AG10803 (cell line): Measurements from ENCODE around the gene LSS.

Experiments used
- DNase-seq: peaks from one replicate; pipeline ENCODE4 v3.0.0; 2010; ENCODE audit warnings: low read depth
- H3K4me3 ChIP-seq: 2 replicates; pipeline ENCODE4 v1.5.1; 2011; ENCODE audit warnings: mild to moderate bottlenecking, low read length, control low read depth
- TF ChIP-seq, protein P1 (sequence below): conservative IDR thresholded peaks from 2 replicates; pipeline ENCODE4 v1.5.1; 2011; ENCODE audit warnings: mild to moderate bottlenecking, low read length, control low read depth, inconsistent platforms

The LSS gene

DNA sequence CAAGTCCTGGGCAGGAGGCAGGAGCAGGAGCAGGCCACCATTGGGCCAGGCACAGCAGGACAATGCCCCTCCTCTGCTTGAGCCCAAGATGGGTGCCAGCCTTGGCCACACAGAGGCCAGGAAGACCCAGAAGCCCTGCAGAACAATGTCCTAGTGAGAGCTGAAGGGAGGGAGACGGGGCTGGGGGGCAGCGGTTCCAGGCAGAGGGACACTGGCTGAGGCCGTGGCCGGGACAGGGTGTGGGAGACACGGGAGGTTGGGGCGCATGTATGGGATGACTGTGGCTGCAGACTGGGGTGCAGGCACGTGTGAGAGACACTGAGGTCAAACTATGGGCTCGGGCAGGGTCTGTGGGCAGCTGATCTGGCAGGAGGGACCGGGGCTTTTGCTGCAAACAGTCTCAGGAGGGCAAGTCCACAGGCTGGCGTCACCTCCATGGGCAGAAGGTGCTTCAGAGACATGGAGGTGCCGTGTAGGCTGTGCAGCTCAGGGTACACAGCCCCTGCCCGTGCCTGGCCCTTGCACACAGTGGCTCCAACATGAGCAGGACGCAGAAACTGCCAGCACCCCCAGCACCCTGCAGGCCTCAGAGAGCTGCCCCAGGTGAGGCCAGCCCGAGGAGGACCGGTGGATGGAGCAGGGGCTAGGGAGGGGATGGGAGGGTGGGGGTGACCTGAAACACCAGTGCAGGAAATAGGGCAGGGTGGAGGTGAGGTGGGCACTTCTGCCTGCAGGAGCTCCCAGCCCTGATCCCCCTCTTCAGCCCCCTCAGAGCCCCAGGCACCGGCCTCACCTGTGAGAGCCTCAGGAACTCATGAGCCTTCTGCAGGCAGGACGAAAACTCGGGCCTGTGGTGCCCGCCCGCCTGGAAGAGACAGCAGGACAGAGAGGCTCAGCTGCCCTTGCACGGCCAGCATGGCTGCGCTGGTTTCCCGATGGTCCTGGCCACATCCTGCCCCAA, 19.5 kb downstream of the LSS start:
- no peak for DNase-seq
- H3K4me3 ChIP-seq = no peak overlapping the region
- TF ChIP-seq, protein P1, sequence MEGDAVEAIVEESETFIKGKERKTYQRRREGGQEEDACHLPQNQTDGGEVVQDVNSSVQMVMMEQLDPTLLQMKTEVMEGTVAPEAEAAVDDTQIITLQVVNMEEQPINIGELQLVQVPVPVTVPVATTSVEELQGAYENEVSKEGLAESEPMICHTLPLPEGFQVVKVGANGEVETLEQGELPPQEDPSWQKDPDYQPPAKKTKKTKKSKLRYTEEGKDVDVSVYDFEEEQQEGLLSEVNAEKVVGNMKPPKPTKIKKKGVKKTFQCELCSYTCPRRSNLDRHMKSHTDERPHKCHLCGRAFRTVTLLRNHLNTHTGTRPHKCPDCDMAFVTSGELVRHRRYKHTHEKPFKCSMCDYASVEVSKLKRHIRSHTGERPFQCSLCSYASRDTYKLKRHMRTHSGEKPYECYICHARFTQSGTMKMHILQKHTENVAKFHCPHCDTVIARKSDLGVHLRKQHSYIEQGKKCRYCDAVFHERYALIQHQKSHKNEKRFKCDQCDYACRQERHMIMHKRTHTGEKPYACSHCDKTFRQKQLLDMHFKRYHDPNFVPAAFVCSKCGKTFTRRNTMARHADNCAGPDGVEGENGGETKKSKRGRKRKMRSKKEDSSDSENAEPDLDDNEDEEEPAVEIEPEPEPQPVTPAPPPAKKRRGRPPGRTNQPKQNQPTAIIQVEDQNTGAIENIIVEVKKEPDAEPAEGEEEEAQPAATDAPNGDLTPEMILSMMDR = no peak

DNA sequence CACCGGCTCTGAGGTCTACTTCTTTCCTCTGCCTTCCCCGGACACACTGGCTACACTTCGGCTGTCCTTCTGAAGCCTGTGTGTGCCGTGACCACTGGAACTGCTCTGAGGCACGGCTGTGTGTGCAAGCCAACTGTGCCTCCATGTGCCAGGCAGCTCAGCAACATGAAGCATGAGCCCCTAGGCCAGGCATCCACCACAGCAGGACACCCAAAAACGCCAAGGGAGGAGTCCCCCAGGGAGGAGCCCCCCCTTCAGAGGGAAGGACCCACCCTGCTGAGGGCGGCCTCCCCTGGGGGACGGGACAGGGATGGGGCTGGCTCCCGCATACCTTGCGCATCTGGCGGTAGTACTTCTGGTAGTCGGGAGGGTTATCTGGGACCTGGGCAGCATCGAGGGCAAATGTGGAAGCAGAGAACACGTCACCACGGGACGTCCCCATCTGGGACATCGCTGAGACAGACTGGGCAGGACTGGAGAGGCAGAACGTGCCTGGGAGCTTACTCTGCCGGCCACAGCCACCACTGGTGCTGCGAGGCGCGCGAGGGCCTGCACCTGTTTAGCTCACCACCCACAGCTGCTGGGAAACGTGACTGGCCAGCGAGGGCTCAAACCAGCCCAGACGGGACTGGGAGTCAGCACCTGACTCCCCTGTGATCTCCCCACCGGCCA, 20.5 kb downstream of the LSS start:
- no peak overlapping the region for H3K4me3 ChIP-seq
- TF ChIP-seq, protein P1 = no peak
- DNase-seq = no peak

DNA sequence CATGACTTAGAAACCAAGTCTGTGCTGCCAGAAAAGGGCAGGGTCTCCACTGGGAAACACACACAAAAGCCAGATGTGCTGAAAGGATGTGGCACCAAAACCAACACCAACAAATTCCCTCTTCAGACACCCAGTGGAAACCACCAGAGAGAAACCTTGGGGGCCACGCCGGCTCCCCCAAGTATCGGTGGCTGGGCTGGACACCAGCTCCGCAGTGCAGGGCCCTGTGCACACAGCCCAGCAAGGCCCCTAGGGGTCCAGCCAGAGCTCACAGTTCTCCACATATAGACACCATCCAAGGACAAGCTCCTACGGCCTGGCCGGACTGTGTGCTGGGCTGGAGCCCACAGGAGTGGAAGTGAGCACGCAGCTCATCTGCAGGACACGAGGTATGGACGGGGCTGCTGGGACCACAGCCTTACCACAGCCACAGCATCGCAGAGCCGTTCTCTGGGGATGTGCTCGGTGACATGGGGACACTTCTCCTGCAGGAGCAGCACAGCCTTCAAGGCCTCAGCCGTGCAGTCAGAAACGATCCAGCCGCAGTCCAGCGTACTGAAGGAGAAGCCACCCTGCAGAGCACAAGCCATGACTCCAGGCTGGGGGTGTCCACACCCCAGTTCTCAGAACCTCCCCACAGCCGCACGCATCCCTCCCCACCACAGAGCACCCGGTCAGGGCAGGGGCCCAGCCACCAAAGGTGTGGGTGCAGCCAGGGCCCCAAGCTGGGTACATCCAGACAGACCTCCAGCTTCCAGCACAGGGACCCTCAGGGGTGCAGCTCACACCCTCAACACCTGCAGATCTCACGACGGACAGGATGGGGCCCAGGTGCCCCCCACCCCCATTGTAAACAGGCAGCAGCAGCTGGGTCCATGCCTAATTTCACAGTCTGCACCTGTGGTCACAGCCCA, 21.3 kb downstream of the LSS start:
- DNase-seq = no peak
- TF ChIP-seq, protein P1 = no peak
- H3K4me3 ChIP-seq = no peak overlapping the region

DNA sequence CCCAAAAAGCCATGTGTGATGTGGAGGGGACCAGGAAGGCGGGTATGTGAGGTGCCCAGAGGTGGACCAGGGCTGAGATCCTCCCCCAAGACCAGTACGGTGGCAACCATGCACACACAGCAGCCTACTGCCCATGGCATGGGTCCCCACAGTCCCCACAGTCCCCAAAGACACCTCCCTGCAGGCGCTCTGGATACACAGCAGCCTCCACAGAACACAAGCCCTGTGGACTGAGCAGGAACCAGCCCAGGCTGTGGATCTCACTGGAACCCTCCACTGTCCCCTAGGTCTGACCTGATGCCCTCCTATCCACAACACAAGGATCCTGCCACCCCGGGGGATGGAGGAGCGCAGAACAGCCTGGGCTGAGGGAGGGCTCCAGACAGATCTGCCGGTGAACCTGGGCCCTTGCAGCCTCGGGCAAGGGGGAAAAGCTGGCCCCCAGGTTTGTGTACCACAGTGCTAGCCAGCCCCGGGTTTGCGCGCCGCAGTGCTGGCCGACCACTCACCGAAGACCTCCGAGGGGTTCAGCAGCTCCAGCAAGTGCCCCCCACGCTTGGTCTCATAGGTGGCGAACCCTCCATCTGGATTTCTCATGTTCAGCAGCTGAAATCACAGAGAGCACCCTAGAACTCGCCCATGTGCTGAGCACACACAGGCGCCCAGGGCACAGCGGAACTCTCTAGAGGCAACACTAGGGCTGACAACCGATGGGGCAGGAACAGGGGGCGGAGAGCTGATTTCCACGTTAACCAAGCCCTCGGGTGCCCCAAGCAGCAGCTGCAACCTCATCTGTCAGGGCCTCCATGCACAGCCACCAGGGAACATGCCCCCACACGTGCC, 22.2 kb downstream of the LSS start:
- no peak overlapping the region for H3K4me3 ChIP-seq
- no peak for DNase-seq
- TF ChIP-seq, protein P1 = no peak

DNA sequence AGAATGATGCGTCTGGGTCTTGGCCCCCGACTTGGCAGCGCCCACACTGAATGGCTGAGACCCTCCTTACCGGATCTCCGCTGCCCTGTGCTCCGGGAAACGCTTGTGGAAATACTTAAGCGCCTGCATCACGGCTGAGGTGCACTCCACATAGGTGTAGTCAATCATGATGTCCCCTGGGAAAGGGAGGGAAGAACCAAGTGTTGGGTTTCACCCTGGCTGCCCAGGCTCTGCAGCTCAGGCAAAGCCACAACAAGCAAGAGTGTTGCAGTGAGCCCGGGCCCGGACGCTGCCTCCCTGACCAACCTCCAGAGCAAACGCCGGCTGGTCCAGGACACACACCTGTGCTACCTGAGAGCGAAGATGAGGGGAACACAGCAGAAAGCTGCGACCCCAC, 22.8 kb downstream of the LSS start:
- no peak overlapping the region for H3K4me3 ChIP-seq
- TF ChIP-seq, protein P1 = no peak
- DNase-seq = no peak

DNA sequence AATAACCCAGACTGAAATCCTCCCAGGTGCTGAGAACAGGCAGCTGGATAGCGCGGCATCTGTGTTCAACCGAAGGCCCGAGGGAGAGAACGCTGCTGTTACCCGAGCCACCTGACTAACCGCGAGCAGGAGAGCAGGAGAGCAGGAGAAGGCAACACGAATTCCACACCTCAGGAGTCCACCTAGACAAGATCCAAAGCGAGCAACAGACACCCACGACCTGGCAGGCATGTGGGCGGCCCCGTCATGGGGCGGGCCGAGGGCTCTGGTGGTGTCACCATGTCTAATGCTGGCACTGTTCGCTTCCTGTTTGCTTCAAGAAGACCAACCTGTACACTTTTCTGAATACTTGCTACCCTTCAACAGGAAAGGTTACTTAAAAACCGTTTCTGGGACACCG, 23.4 kb downstream of the LSS start:
- no peak for DNase-seq
- H3K4me3 ChIP-seq = no peak overlapping the region
- TF ChIP-seq, protein P1 = no peak
